OCI-LY7 (cell line): ENCODE measurements around the gene GNAI2.

Source experiments
- CTCF ChIP-seq: fragments of 200-600 bp; sonication (generic); conservative IDR thresholded peaks from 2 replicates; pipeline ENCODE4 v1.5.1; 2014; ENCODE audit warnings: mild to moderate bottlenecking, antibody characterized with exemption, low read length, moderate library complexity, mixed read lengths
- EZH2phosphoT487 ChIP-seq: fragments of 200-600 bp; sonication (generic); IDR thresholded peaks from 2 replicates; pipeline ENCODE4 v1.6.1; 2018; ENCODE audit warnings: low read depth, borderline replicate concordance, mild to moderate bottlenecking, mixed run types, antibody characterized with exemption, low read length, moderate library complexity, mixed read lengths

GRCh38 chr3:50270422-50271224 is 34.6 kb downstream of the GNAI2 start:
- TF ChIP-seq CTCF (no peak), EZH2phosphoT487 (no peak)
